ENCODE measurements around the gene FOXO4.

Gene FOXO4

GRCh38 chrX:71098951-71099506 is 3.4 kb downstream of the FOXO4 start:
- no peak for DNase-seq (ENCODE audit: low read depth)

- no peak for DNase-seq (ENCODE audit: low read depth)
Measured at GRCh38 chrX:71099736-71100135, 4.1 kb downstream of the FOXO4 start.

- DNase-seq (ENCODE audit: low read depth): no peak
Measured at GRCh38 chrX:71100581-71101505, 5.2 kb downstream of the FOXO4 start.

GRCh38 chrX:71102292-71102691 is 6.6 kb downstream of the FOXO4 start:
- no peak for DNase-seq (ENCODE audit: low read depth)

GRCh38 chrX:71103110-71103983 is 7.7 kb downstream of the FOXO4 start:
- DNase-seq (ENCODE audit: low read depth): peak; percentile 36

GRCh38 chrX:71105628-71106027 is 10.0 kb downstream of the FOXO4 start:
- no peak for DNase-seq (ENCODE audit: low read depth)

GRCh38 chrX:71106427-71106826 is 10.8 kb downstream of the FOXO4 start, which contains the start of gene CXorf65:
CXorf65 (minus strand) TSS chrX:71106740; CDS start chrX:71106556, 184 bp downstream.
- no peak for DNase-seq (ENCODE audit: low read depth)

- DNase-seq (ENCODE audit: low read depth): no peak
Measured at GRCh38 chrX:71107245-71107644, 11.6 kb downstream of the FOXO4 start.

GRCh38 chrX:71107762-71108360 is 12.2 kb downstream of the FOXO4 start:
- no peak for DNase-seq (ENCODE audit: low read depth)

GRCh38 chrX:71109051-71109450 is 13.4 kb downstream of the FOXO4 start:
- DNase-seq (ENCODE audit: low read depth): no peak

- DNase-seq (ENCODE audit: low read depth): peak; percentile 45
Measured at GRCh38 chrX:71111141-71111843, 15.6 kb downstream of the FOXO4 start, which contains the start of gene IL2RG. IL2RG (minus strand) TSS chrX:71111577; CDS start chrX:71111539, 38 bp downstream.

GRCh38 chrX:71111921-71112431 is 16.3 kb downstream of the FOXO4 start:
- DNase-seq (ENCODE audit: low read depth): no peak

- no peak for DNase-seq (ENCODE audit: low read depth)
Measured at GRCh38 chrX:71117358-71117757, 21.7 kb downstream of the FOXO4 start.

- peak; percentile 78 for DNase-seq (ENCODE audit: low read depth)
Measured at GRCh38 chrX:71118032-71118984, 22.7 kb downstream of the FOXO4 start, which contains the start of gene MED12. MED12 (plus strand) TSS chrX:71118596; CDS start chrX:71118755, 159 bp downstream.

- DNase-seq (ENCODE audit: low read depth): no peak
Measured at GRCh38 chrX:71118985-71119535, 23.4 kb downstream of the FOXO4 start.

- no peak for DNase-seq (ENCODE audit: low read depth)
Measured at GRCh38 chrX:71128166-71128833, 32.6 kb downstream of the FOXO4 start.

GRCh38 chrX:71128915-71129765 is 33.5 kb downstream of the FOXO4 start:
- peak; percentile 57 for DNase-seq (ENCODE audit: low read depth)

- no peak for DNase-seq (ENCODE audit: low read depth)
Measured at GRCh38 chrX:71131510-71131909, 35.9 kb downstream of the FOXO4 start.
